Cardiac muscle cell (in vitro differentiated cells and primary cell): ENCODE results near the gene EMC9. TPM values are rescaled to one million over a fixed set of nuclear protein-coding genes. Genes with fewer than 3 reads are reported as not detected.

ENCODE experiments used
- DNase-seq, 2 donors: peaks; one replicate each; pipeline versions ENCODE4 v3.0.0 to v3.0.0-alpha.2; 2010 to 2017; ENCODE audit warnings: low read depth in 1 of 2, low spot score in 1 of 2
- H3K27ac ChIP-seq: fragments of 200-600 bp; sonication (generic); 2 replicates; pipeline ENCODE4 v1.5.1; 2016
- H3K27me3 ChIP-seq: fragments of 200-600 bp; sonication (generic); 2 replicates; pipeline ENCODE4 v1.6.0; 2016; ENCODE audit warnings: control low read depth
- H3K36me3 ChIP-seq: fragments of 200-600 bp; sonication (generic); 2 replicates; pipeline ENCODE4 v1.5.1; 2016; ENCODE audit warnings: control low read depth
- H3K4me1 ChIP-seq: fragments of 200-600 bp; sonication (generic); 2 replicates; pipeline ENCODE4 v1.8.1; 2017; ENCODE audit warnings: low read depth, mild to moderate bottlenecking, mixed run types
- H3K4me3 ChIP-seq: fragments of 200-600 bp; sonication (generic); 2 replicates; pipeline ENCODE4 v1.5.1; 2016; ENCODE audit warnings: mild to moderate bottlenecking
- H3K9me3 ChIP-seq: fragments of 200-600 bp; sonication (generic); 2 replicates; pipeline ENCODE4 v1.5.1; 2017; ENCODE audit warnings: low read depth, mild to moderate bottlenecking, control low read depth
- polyA plus RNA-seq: library from polyadenylated mRNA; unstranded; fragments of >200 nt; fragmentation: Nextera tagmentation; extraction: Ambion mirVana; gene quantifications from 2 replicates; pipeline ENCODE4 v1.2.1, GENCODE V29; 2016
- total RNA-seq: library from RNA; depleted of rRNA; stranded (reverse); fragments of >200 nt; gene quantifications from 2 replicates; pipeline ENCODE4 v1.2.3, GENCODE V29; 2016
- TF ChIP-seq, protein P1 (sequence below): IDR thresholded peaks from 2 replicates; pipeline ENCODE4 v1.5.1; 2012; ENCODE audit warnings: low read depth, mild to moderate bottlenecking, low read length

EMC9 gene
- total and polyA plus RNA-seq, 2 experiments from 2014 or later, result 69.3 to 82.3 TPM

DNA sequence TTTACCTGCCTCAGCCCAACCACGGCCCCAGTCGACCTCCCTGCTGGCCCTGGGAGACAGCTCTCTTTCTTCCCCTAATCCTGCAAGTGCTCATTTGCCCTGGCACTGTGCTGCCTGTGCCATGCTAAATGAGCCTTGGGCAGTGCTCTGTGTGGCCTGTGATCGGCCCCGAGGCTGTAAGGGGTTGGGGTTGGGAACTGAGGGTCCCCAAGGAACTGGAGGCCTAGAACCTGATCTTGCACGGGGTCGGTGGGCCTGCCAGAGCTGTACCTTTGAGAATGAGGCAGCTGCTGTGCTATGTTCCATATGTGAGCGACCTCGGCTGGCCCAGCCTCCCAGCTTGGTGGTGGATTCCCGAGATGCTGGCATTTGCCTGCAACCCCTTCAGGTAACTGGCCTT is 8.7 kb upstream of the EMC9 start:
- Histone ChIP-seq H3K27me3 (no peaks in the 10 kb centered on the region), H3K27ac (no peak overlapping the region), H3K36me3 (peaks cover 32% of the 10 kb centered on the region), H3K4me1 (peaks cover 10% of the 10 kb centered on the region), H3K4me3 (no peak overlapping the region), H3K9me3 (no peaks in the 10 kb centered on the region)
- TF ChIP-seq, protein P1, sequence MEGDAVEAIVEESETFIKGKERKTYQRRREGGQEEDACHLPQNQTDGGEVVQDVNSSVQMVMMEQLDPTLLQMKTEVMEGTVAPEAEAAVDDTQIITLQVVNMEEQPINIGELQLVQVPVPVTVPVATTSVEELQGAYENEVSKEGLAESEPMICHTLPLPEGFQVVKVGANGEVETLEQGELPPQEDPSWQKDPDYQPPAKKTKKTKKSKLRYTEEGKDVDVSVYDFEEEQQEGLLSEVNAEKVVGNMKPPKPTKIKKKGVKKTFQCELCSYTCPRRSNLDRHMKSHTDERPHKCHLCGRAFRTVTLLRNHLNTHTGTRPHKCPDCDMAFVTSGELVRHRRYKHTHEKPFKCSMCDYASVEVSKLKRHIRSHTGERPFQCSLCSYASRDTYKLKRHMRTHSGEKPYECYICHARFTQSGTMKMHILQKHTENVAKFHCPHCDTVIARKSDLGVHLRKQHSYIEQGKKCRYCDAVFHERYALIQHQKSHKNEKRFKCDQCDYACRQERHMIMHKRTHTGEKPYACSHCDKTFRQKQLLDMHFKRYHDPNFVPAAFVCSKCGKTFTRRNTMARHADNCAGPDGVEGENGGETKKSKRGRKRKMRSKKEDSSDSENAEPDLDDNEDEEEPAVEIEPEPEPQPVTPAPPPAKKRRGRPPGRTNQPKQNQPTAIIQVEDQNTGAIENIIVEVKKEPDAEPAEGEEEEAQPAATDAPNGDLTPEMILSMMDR, result no peak
- DNase-seq, result no peak

- Histone ChIP-seq H3K4me1 (peaks cover 10% of the 10 kb centered on the region), H3K4me3 (no peak overlapping the region), H3K9me3 (no peaks in the 10 kb centered on the region), H3K27me3 (no peaks in the 10 kb centered on the region), H3K36me3 (peaks cover 29% of the 10 kb centered on the region), H3K27ac (no peak overlapping the region)
- DNase-seq, result no peak
- TF ChIP-seq, protein P1, result no peak
These were observed 8.0 kb upstream of the EMC9 start for GRCh38 chr14:24149302-24149969.

GRCh38 chr14:24147761-24148428 is 6.5 kb upstream of the EMC9 start:
- Histone ChIP-seq H3K36me3 (peaks cover 29% of the 10 kb centered on the region), H3K27ac (peak overlapping the region; percentile 35), H3K4me3 (peak overlapping the region; percentile 53), H3K27me3 (no peaks in the 10 kb centered on the region), H3K9me3 (no peaks in the 10 kb centered on the region), H3K4me1 (peaks cover 10% of the 10 kb centered on the region)
- DNase-seq, result no peak
- TF ChIP-seq, protein P1, result no peak

DNA sequence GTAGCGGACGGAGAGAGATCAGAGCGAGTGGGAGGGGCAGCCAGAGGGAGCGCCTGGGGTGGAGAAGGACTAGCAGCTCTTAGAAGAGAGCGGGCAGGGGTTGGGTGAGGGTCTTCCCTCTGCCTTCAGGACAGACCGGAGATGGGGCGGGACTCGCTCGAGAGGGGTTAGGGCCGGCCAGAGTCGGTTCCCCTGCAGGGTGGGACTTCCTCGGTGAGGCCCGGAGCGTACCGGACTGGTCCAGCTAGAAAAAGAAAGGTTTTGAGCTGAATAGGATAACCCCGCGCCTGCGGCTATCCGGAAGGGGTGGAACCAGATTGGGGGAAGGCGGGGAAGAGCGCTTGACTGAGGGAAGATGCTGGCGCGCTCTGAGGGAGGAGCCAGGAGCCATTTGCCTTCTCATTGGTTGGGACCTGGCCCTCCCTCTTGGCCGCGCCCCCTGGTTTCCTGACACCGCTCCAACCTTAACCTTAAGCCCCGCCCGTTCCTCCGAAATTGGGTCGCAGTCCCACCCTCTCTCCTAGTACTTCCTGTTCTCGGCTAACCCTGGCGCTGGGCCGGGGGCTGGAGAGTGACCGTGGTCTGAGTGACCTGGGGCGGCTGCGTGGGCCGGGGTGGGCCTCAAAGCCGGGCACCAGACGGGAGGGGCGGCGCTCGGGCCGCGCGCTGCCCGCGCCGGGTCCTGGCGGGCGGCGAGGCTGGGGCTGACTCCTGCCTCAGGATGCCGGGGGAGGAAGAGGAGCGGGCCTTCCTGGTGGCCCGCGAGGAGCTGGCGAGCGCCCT is 5.8 kb upstream of the EMC9 start, which contains the start of gene RNF31:
Gene RNF31, plus strand, starts transcription at position 521 of the 783 bp plus-strand sequence. Its CDS starts 201 bp downstream, at position 722.
- H3K27ac ChIP-seq, result peak within 1 kb of the TSS; percentile 69
- peak; percentile 99 for DNase-seq
- H3K4me3 ChIP-seq, result peak within 1 kb of the TSS; percentile 53
- peaks cover 23% of the 10 kb centered on the region for H3K36me3 ChIP-seq
- TF ChIP-seq, protein P1, result no peak
- H3K27me3 ChIP-seq, result no peaks in the 10 kb centered on the region
- H3K9me3 ChIP-seq, result no peaks in the 10 kb centered on the region
- peaks cover 10% of the 10 kb centered on the region for H3K4me1 ChIP-seq

- peak; percentile 99 for DNase-seq
- Histone ChIP-seq H3K4me3 (peak within 1 kb of the TSS; percentile 53), H3K36me3 (peaks cover 20% of the 10 kb centered on the region), H3K27ac (peak within 1 kb of the TSS; percentile 69), H3K4me1 (peaks cover 10% of the 10 kb centered on the region), H3K9me3 (no peaks in the 10 kb centered on the region), H3K27me3 (no peaks in the 10 kb centered on the region)
- TF ChIP-seq, protein P1, result no peak
These were observed 5.1 kb upstream of the EMC9 start, which contains the start of gene PSME2 for GRCh38 chr14:24146453-24146977. Gene PSME2 (minus strand): TSS chr14:24146610. CDS start chr14:24146581, 29 bp downstream.
